IMR-90 (cell line): ENCODE measurements around the gene CLK2. TPM values are rescaled to one million over a fixed set of nuclear protein-coding genes. Genes with fewer than 3 reads are reported as not detected.

ENCODE experiments used
- ATAC-seq: fragments of 200-7000 bp; cut with Tn5 transposase; 2 replicates; pipeline ENCODE4 v1.9.1; 2020; ENCODE audit warnings: low read depth, mild to moderate bottlenecking, moderate library complexity
- BruUV-seq: library from RNA; stranded (reverse); fragments of 400-500 nt; replicated peaks from 2 replicates; lab custom pipeline; 2021; lab: Mats Ljungman, UMichigan
- CTCF ChIA-PET: fragments of 300-600 bp; formaldehyde crosslinking; extraction: SDS; loops from one replicate; lab custom pipeline; 2021; ENCODE audit warnings: antibody characterized with exemption; lab: Yijun Ruan, JAX
- POLR2A ChIA-PET: fragments of 300-600 bp; sonication (Branson Sonifier 250); formaldehyde crosslinking; loops from one replicate; lab custom pipeline; 2022; ENCODE audit warnings: antibody characterized with exemption; ENCODE audit not compliant: unreplicated experiment; lab: Charles Lee
- DNase-seq: peaks from one replicate; pipeline ENCODE4 v3.0.0; 2013
- H2AFZ ChIP-seq: replicated peaks from 2 replicates; pipeline ENCODE3; 2013; ENCODE audit warnings: low read length, mild to moderate bottlenecking; ENCODE audit not compliant: poor library complexity
- H2AK5ac ChIP-seq: 2 replicates; pipeline ENCODE4 v1.6.1; 2013; ENCODE audit warnings: low read depth, low read length, inconsistent platforms
- H2AK9ac ChIP-seq: replicated peaks from 2 replicates; pipeline ENCODE3; 2013; ENCODE audit warnings: mild to moderate bottlenecking, low read depth, low read length, moderate library complexity; ENCODE audit not compliant: poor library complexity
- H2BK120ac ChIP-seq: 2 replicates; pipeline ENCODE4 v1.6.1; 2013; ENCODE audit warnings: low read depth, low read length, inconsistent platforms
- H2BK15ac ChIP-seq: 3 replicates; pipeline ENCODE4 v1.6.1; 2013; ENCODE audit warnings: low read depth, low read length, inconsistent platforms
- H2BK20ac ChIP-seq: 2 replicates; pipeline ENCODE4 v1.6.1; 2013; ENCODE audit warnings: low read depth, mild to moderate bottlenecking, inconsistent platforms, low read length, moderate library complexity
- H2BK5ac ChIP-seq: 2 replicates; pipeline ENCODE4 v1.6.1; 2013; ENCODE audit warnings: mild to moderate bottlenecking, low read depth, low read length, inconsistent platforms; ENCODE audit not compliant: poor library complexity, severe bottlenecking
- H3K14ac ChIP-seq: replicated peaks from 2 replicates; pipeline ENCODE4 v1.6.1; 2013; ENCODE audit warnings: low read depth, low read length, inconsistent platforms
- H3K18ac ChIP-seq: 2 replicates; pipeline ENCODE4 v1.6.1; 2013; ENCODE audit warnings: low read depth, low read length, control low read depth
- H3K23ac ChIP-seq: 2 replicates; pipeline ENCODE4 v1.6.1; 2013; ENCODE audit warnings: low read depth, low read length, inconsistent platforms
- H3K27ac ChIP-seq: 2 replicates; pipeline ENCODE4 v1.5.1; 2013; ENCODE audit warnings: mild to moderate bottlenecking, control low read depth, low read length; ENCODE audit not compliant: insufficient read depth
- H3K27me3 ChIP-seq: 2 replicates; pipeline ENCODE4 v1.6.1; 2013; ENCODE audit warnings: low read length; ENCODE audit not compliant: control insufficient read depth, insufficient read depth
- H3K36me3 ChIP-seq: 2 replicates; pipeline ENCODE4 v1.6.1; 2013; ENCODE audit warnings: low read length, mixed read lengths; ENCODE audit not compliant: control insufficient read depth, insufficient read depth
- H3K4ac ChIP-seq: 2 replicates; pipeline ENCODE4 v1.6.1; 2013; ENCODE audit warnings: low read depth, low read length, inconsistent platforms
- H3K4me1 ChIP-seq: 2 replicates; pipeline ENCODE4 v1.6.1; 2013; ENCODE audit warnings: low read length, mixed read lengths; ENCODE audit not compliant: control insufficient read depth, insufficient read depth
- H3K4me2 ChIP-seq: 2 replicates; pipeline ENCODE4 v1.6.1; 2013; ENCODE audit warnings: low read depth, mild to moderate bottlenecking, control low read depth, low read length, moderate library complexity
- H3K4me3 ChIP-seq: 2 replicates; pipeline ENCODE4 v1.5.1; 2013; ENCODE audit warnings: low read depth, mild to moderate bottlenecking, control low read depth, low read length, moderate library complexity; ENCODE audit not compliant: insufficient read depth
- H3K56ac ChIP-seq: 2 replicates; pipeline ENCODE4 v1.6.1; 2013; ENCODE audit warnings: low read length, inconsistent platforms; ENCODE audit not compliant: insufficient read depth; ENCODE audit errors: extremely low read depth
- H3K79me1 ChIP-seq, 2 experiments: 2 replicates each; pipeline ENCODE4 v1.6.1; 2013; ENCODE audit warnings: low read length in 2 of 2, inconsistent platforms in 1 of 2, low read depth in 1 of 2
- H3K9ac ChIP-seq: 2 replicates; pipeline ENCODE4 v1.6.1; 2013; ENCODE audit warnings: low read depth, low read length, control low read depth
- H3K9me1 ChIP-seq: 2 replicates; pipeline ENCODE4 v1.6.1; 2013; ENCODE audit warnings: low read length, inconsistent platforms; ENCODE audit not compliant: insufficient read depth
- H3K9me3 ChIP-seq: 2 replicates; pipeline ENCODE4 v1.6.1; 2013; ENCODE audit warnings: low read length; ENCODE audit not compliant: control insufficient read depth, insufficient read depth
- H4K20me1 ChIP-seq: 2 replicates; pipeline ENCODE4 v1.6.1; 2013; ENCODE audit warnings: low read length, inconsistent platforms; ENCODE audit not compliant: insufficient read depth
- H4K5ac ChIP-seq: 2 replicates; pipeline ENCODE4 v1.6.1; 2013; ENCODE audit warnings: mild to moderate bottlenecking, low read depth, low read length, control low read depth
- H4K8ac ChIP-seq, 2 experiments: 2 replicates each; pipeline ENCODE4 v1.6.1; 2013; ENCODE audit warnings: low read depth in 2 of 2, low read length in 2 of 2, control low read depth in 1 of 2, inconsistent platforms in 1 of 2
- H4K91ac ChIP-seq: 2 replicates; pipeline ENCODE4 v1.6.1; 2013; ENCODE audit warnings: low read depth, low read length, inconsistent platforms; ENCODE audit not compliant: insufficient read depth
- CEBPB ChIP-seq: IDR thresholded peaks from 2 replicates; pipeline ENCODE4 v1.6.1; 2012; ENCODE audit warnings: low read depth, low read length, improper control_type of control experiment
- CHD1 ChIP-seq: IDR thresholded peaks from 2 replicates; pipeline ENCODE4 v1.6.1; 2012; ENCODE audit warnings: low read depth, low read length, improper control_type of control experiment
- FOS ChIP-seq: fragments of 150-350 bp; IDR thresholded peaks from 2 replicates; pipeline ENCODE4 v1.6.1; 2016; ENCODE audit warnings: low read depth, low read length
- WGBS, 2 experiments: methylation state at CpG; one replicate each; pipeline versions ENCODE4 v1.1.5 to v1.1.7; 2013; ENCODE audit warnings: missing lambda C conversion rate in 2 of 2; ENCODE audit not compliant: insufficient read length in 1 of 2; ENCODE audit errors: extremely low coverage in 2 of 2; 5-methylcytosine and 5-hydroxymethylcytosine counted together
- dilution Hi-C: fragments of 300-500 bp; cut with HindIII; formaldehyde crosslinking; loops from one replicate; pipeline ENCODE4 v1.14.3; 2018; ENCODE audit warnings: low sequenced_read_pairs; ENCODE audit not compliant: unreplicated experiment
- in situ Hi-C: fragments of 300-500 bp; cut with MboI; formaldehyde crosslinking; loops from 3 replicates; pipeline ENCODE4 v1.14.3; 2019; ENCODE audit warnings: low sequenced_read_pairs, inconsistent platforms, mixed read lengths
- intact Hi-C: fragments of 100-400 bp; cut with micrococcal nuclease; formaldehyde crosslinking; loops from 2 replicates; pipeline ENCODE4 v1.10.0; 2022
- polyA plus RNA-seq, 3 experiments: library from polyadenylated mRNA; depleted of rRNA; stranded (reverse); fragments of >200 nt; gene quantifications; 2 replicates each; pipeline ENCODE4 v1.2.3, GENCODE V29; 2012; ENCODE audit warnings: low replicate concordance in 1 of 3
- total RNA-seq: library from RNA; depleted of rRNA; stranded (reverse); fragments of >200 nt; gene quantifications from 2 replicates; pipeline ENCODE4 v1.2.3, GENCODE V29; 2012
- TF ChIP-seq, protein P1 (sequence below): fragments of 150-350 bp; IDR thresholded peaks from 2 replicates; pipeline ENCODE4 v1.6.1; 2016; ENCODE audit warnings: low read depth, mild to moderate bottlenecking, low read length, moderate library complexity, borderline replicate concordance

Gene CLK2
- total and polyA plus RNA-seq, 2 of the 4 experiments (the other 2 are of a cell fraction), result 19.7 to 61.2 TPM

- H3K4ac ChIP-seq, result peak overlapping the region; percentile 79
- H3K18ac ChIP-seq, result no peak overlapping the region
- no peak overlapping the region for H2BK20ac ChIP-seq
- peak overlapping the region; percentile 75 for H3K56ac ChIP-seq
- POLR2A ChIA-PET, result no interaction called here
- H3K36me3 ChIP-seq, result peaks cover 11% of the 10 kb centered on the region
- DNase-seq (no peak), ATAC-seq (no peak)
- H3K4me2 ChIP-seq, result peak overlapping the region; percentile 96
- peak overlapping the region; percentile 62 for H3K4me3 ChIP-seq
- H3K9me1 ChIP-seq, result peaks cover 7% of the 10 kb centered on the region; the same call in 1 of the 2 replicates
- H4K8ac ChIP-seq, result peak overlapping the region; percentile 70 to 89
- intact Hi-C loops (loop anchor here (5.0 kb wide), 1 partner anchor 47 kb away; the partner anchor contains the start of gene SCAMP3), dilution Hi-C loops (no loop called here), in situ Hi-C loops (no loop called here)
- no TSS peak for BruUV-seq
- H2AFZ ChIP-seq, result peak overlapping the region; percentile 95
- peak overlapping the region; percentile 72 for H3K27ac ChIP-seq
- no peak overlapping the region; the same call in 2 of the 3 replicates for H2BK15ac ChIP-seq
- H3K14ac ChIP-seq, result peak overlapping the region; percentile 86
- peak overlapping the region; percentile 78 for H4K91ac ChIP-seq
- peaks cover 4% of the 10 kb centered on the region for H3K4me1 ChIP-seq
- H2BK120ac ChIP-seq, result peak overlapping the region; percentile 8; the same call in 1 of the 2 replicates
- peak overlapping the region; percentile 99 for H2AK9ac ChIP-seq
- peak overlapping the region; percentile 77; the same call in 1 of the 2 replicates for H3K23ac ChIP-seq
- peak overlapping the region; percentile 67 for H2BK5ac ChIP-seq
- peaks cover 15 to 41% of the 10 kb centered on the region in 2 experiments for H3K79me1 ChIP-seq
- no peaks in the 10 kb centered on the region for H3K9me3 ChIP-seq
- peak overlapping the region; percentile 5; the same call in 1 of the 2 replicates for H4K5ac ChIP-seq
- no peak for TF ChIP-seq CEBPB
- TF ChIP-seq CHD1, result no peak
- TF ChIP-seq, protein P1, sequence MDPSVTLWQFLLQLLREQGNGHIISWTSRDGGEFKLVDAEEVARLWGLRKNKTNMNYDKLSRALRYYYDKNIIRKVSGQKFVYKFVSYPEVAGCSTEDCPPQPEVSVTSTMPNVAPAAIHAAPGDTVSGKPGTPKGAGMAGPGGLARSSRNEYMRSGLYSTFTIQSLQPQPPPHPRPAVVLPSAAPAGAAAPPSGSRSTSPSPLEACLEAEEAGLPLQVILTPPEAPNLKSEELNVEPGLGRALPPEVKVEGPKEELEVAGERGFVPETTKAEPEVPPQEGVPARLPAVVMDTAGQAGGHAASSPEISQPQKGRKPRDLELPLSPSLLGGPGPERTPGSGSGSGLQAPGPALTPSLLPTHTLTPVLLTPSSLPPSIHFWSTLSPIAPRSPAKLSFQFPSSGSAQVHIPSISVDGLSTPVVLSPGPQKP, result no peak
- no peak for TF ChIP-seq FOS
- WGBS, 2 experiments, result no CpG with 5 or more reads among the region's 11 CpGs
- CTCF ChIA-PET, result no interaction called here
- H2AK5ac ChIP-seq, result peak overlapping the region; percentile 83
- H3K27me3 ChIP-seq, result no peaks in the 10 kb centered on the region
- H4K20me1 ChIP-seq, result no peaks in the 10 kb centered on the region
- peak overlapping the region; percentile 88 for H3K9ac ChIP-seq
Observed at GRCh38 chr1:155309423-155310021, 36.2 kb upstream of the CLK2 start.
